Lung (tissue), 12 donors: ENCODE data around the gene ATP8B3. TPM values are rescaled to one million over a fixed set of nuclear protein-coding genes. Genes with fewer than 3 reads are reported as not detected.

Experiments used
- ATAC-seq: fragments of 200-7000 bp; cut with Tn5 transposase; one replicate; pipeline ENCODE4 v1.9.1; 2020; ENCODE audit warnings: moderate number of reproducible peaks; ENCODE audit not compliant: insufficient read depth, low FRiP score
- DNase-seq, 3 donors: peaks; one replicate each; pipeline ENCODE4 v3.0.0-alpha.2; 2013 to 2017
- H3K27ac ChIP-seq, 2 donors: one replicate each; pipeline ENCODE4 v1.5.1; 2013; ENCODE audit warnings: mild to moderate bottlenecking in 2 of 2, moderate library complexity in 2 of 2, control low read depth in 1 of 2, inconsistent platforms in 1 of 2, low read depth in 1 of 2, low read length in 1 of 2
- H3K27me3 ChIP-seq, 3 donors: one replicate each; pipeline ENCODE4 v1.5.1; 2013; ENCODE audit warnings: low read length in 2 of 3; ENCODE audit not compliant: control insufficient read depth in 3 of 3, insufficient read depth in 3 of 3
- H3K36me3 ChIP-seq, 4 donors: one replicate each; pipeline ENCODE4 v1.5.1; 2013; ENCODE audit warnings: low read length in 4 of 4, mild to moderate bottlenecking in 1 of 4, moderate library complexity in 1 of 4; ENCODE audit not compliant: control insufficient read depth in 4 of 4, insufficient read depth in 4 of 4
- H3K4me1 ChIP-seq, 5 donors: one replicate each; pipeline ENCODE4 v1.5.1; 2013; ENCODE audit warnings: low read length in 5 of 5, mild to moderate bottlenecking in 2 of 5, moderate library complexity in 1 of 5; ENCODE audit not compliant: control insufficient read depth in 5 of 5, insufficient read depth in 5 of 5
- H3K4me3 ChIP-seq: one replicate; pipeline ENCODE4 v1.5.1; 2013; ENCODE audit warnings: mild to moderate bottlenecking, control low read depth, moderate library complexity
- H3K9ac ChIP-seq, 2 donors: one replicate each; pipeline ENCODE4 v1.5.1; 2013; ENCODE audit warnings: low read length in 2 of 2, control low read depth in 1 of 2; ENCODE audit not compliant: insufficient read depth in 1 of 2
- H3K9me3 ChIP-seq, 4 donors: one replicate each; pipeline ENCODE4 v1.5.1; 2013; ENCODE audit warnings: low read length in 3 of 4, mild to moderate bottlenecking in 1 of 4, moderate library complexity in 1 of 4; ENCODE audit not compliant: control insufficient read depth in 4 of 4, insufficient read depth in 3 of 4
- WGBS, 2 donors: extraction: QIAGEN DNeasy Blood & Tissue Kit; methylation state at CpG; one replicate each; pipeline ENCODE4 v1.1.7; 2013; 5-methylcytosine and 5-hydroxymethylcytosine counted together
- polyA plus RNA-seq, 2 donors: library from polyadenylated mRNA; stranded (reverse); fragments of 200-250 nt; gene quantifications; one replicate each; pipeline ENCODE4 v1.2.1, GENCODE V29; 2013
- total RNA-seq, 2 donors: library from RNA; depleted of rRNA in 1 of 2; stranded (reverse); fragments of >200 nt in 1 of 2; gene quantifications; one replicate each; pipeline ENCODE4 v1.2.1, GENCODE V29; 2014 to 2021
- TF ChIP-seq, protein P1 (sequence below): IDR thresholded peaks from 2 replicates; pipeline ENCODE4 v1.5.1; 2012; ENCODE audit warnings: mild to moderate bottlenecking; ENCODE audit errors: control extremely low read depth, extremely low read depth
- donor health status: control.
- donor health status: control.
- donor health status: Bipolar disorder and iron deficiency.
- donor health status: healthy.
- donor health status: DM: yes; HTN: yes; CAD: no.

ATP8B3 gene
- total and polyA plus RNA-seq, 4 donors = 0.69 to 2.4 (median 1.8) TPM

DNA sequence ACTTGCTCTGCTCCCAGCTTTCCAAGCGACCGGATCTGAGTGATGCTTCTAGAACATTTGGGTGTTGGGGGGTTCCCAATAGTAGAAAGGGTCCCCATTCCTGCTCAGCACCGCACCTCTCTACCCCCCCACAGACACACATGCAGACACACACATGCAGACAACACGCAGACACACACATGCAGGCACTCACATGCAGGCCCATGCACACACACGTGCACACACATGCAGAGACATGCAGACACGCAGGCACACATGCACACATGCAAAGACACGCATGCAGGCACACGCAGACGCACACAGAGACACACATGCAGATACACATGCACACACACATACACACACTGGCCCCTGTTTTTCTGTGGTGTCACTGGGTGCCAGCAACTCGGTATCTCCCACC, 34.9 kb downstream of the ATP8B3 start:
- TF ChIP-seq, protein P1, sequence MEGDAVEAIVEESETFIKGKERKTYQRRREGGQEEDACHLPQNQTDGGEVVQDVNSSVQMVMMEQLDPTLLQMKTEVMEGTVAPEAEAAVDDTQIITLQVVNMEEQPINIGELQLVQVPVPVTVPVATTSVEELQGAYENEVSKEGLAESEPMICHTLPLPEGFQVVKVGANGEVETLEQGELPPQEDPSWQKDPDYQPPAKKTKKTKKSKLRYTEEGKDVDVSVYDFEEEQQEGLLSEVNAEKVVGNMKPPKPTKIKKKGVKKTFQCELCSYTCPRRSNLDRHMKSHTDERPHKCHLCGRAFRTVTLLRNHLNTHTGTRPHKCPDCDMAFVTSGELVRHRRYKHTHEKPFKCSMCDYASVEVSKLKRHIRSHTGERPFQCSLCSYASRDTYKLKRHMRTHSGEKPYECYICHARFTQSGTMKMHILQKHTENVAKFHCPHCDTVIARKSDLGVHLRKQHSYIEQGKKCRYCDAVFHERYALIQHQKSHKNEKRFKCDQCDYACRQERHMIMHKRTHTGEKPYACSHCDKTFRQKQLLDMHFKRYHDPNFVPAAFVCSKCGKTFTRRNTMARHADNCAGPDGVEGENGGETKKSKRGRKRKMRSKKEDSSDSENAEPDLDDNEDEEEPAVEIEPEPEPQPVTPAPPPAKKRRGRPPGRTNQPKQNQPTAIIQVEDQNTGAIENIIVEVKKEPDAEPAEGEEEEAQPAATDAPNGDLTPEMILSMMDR = no peak
- Histone ChIP-seq H3K4me3 (no peak overlapping the region), H3K27ac (no peak overlapping the region), H3K9ac (no peak overlapping the region), H3K4me1 (peaks cover 0 to 2% (median 0%) of the 10 kb centered on the region in 5 donors), H3K27me3 (peaks cover 5 to 79% (median 60%) of the 10 kb centered on the region in 3 donors), H3K9me3 (peaks cover 0 to 25% (median 3%) of the 10 kb centered on the region in 4 donors), H3K36me3 (no peaks in the 10 kb centered on the region)
- no peak for DNase-seq
- ATAC-seq = no peak
- WGBS, 2 donors = 44 to 59% methylated on average over 10 of the region's 10 CpGs

DNA sequence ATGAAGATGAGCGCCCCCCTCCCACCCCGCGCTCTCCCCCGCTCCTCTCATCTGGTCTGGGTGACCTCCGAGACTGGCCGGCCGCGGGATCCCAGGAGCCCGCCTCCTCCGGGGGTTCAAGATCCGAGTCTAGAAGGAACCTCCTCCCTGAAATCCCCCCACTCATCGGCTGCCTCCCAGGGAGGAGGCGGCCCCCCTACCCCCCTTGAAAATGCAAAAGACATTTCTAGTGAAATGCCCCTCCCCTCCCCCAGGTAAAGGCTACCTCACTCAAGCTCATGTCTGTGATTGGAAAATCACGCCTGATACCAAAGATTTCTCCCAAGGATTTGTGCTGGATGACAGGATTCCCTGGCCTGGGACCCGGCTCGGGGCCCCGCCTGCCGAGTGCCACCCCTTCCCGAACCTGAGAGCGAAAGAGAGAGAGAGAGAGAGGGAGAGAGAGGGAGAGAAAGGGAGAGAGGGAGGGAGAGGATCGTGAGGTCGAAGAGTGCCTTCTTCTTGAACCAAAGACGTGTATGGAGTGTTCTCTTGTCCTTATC, 35.4 kb downstream of the ATP8B3 start:
- Histone ChIP-seq H3K36me3 (no peaks in the 10 kb centered on the region), H3K4me1 (peaks cover 0 to 2% (median 0%) of the 10 kb centered on the region in 5 donors), H3K27me3 (peaks cover 5 to 78% (median 60%) of the 10 kb centered on the region in 3 donors), H3K9ac (no peak overlapping the region), H3K4me3 (no peak overlapping the region), H3K27ac (no peak overlapping the region), H3K9me3 (peaks cover 0 to 21% (median 2%) of the 10 kb centered on the region in 4 donors)
- 4 to 5% methylated on average over 23 of the region's 23 CpGs for WGBS, 2 donors
- TF ChIP-seq, protein P1 = no peak
- no peak for DNase-seq
- ATAC-seq = no peak

DNA sequence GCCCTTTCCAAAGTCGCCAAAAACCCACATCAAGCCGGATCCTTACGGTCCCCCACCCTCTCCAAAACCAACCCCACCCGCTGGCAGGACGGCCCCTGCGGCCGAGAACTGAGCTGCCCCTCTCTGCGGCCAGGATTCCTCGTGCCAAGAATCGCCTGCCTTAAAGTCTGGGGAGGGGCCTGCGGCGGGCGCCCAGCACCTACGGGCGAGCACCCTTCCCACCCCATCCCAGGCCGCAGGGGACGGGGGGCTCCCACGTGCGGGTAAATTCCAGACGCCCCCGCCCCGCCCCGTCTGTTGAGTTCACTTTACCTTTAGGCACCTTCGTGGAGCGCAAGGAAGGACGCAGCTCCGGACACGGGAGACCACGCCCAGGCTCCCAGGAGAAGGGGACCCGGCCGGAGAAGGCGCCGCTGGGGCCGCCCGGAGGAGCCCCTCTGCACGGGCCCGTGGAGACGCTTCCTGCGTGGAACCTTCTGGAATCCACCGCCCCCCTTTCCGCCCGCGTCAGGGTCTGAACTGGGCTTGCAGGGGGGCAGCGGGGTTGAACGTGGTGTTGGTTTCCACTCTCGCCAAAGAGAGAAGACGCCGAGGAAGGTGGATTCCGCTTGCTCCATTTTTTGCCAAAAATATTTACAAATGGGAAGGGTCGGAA, 36.0 kb downstream of the ATP8B3 start:
- no peak overlapping the region for H3K27ac ChIP-seq
- TF ChIP-seq, protein P1 = no peak
- H3K9ac ChIP-seq = no peak overlapping the region
- no peak overlapping the region for H3K4me3 ChIP-seq
- ATAC-seq (no peak), DNase-seq (no peak)
- H3K9me3 ChIP-seq = peaks cover 0 to 20% (median 3%) of the 10 kb centered on the region in 4 donors
- H3K27me3 ChIP-seq = peaks cover 5 to 81% (median 59%) of the 10 kb centered on the region in 3 donors
- peaks cover 0 to 2% (median 0%) of the 10 kb centered on the region in 5 donors for H3K4me1 ChIP-seq
- 5% methylated on average over 49 to 50 of the region's 50 CpGs for WGBS, 2 donors
- no peaks in the 10 kb centered on the region for H3K36me3 ChIP-seq
